PC-3 (cell line): Measurements from ENCODE around the gene B3GNT5. TPM values are rescaled to one million over a fixed set of nuclear protein-coding genes. Genes with fewer than 3 reads are reported as not detected.
A peak's percentile ranks its signal among the peaks of the same experiment; 100 is the strongest.

Experiments used
- ATAC-seq: fragments of 200-7000 bp; cut with Tn5 transposase; 2 replicates; pipeline ENCODE4 v1.9.1; 2020; ENCODE audit warnings: mild to moderate bottlenecking, moderate library complexity
- BruUV-seq: library from RNA; stranded (reverse); fragments of 400-500 nt; replicated peaks from 2 replicates; lab custom pipeline; 2021; lab: Mats Ljungman, UMichigan
- CTCF ChIA-PET: fragments of 300-600 bp; sonication (Branson Sonifier 250); formaldehyde crosslinking; loops from one replicate; lab custom pipeline; 2022; ENCODE audit warnings: antibody characterized with exemption; lab: Charles Lee
- POLR2A ChIA-PET: fragments of 300-600 bp; sonication (Branson Sonifier 250); formaldehyde crosslinking; loops from one replicate; lab custom pipeline; 2022; ENCODE audit warnings: antibody characterized with exemption; ENCODE audit not compliant: unreplicated experiment; lab: Charles Lee
- DNase-seq: peaks from one replicate; pipeline ENCODE4 v3.0.0-alpha.2; 2015
- H2AFZ ChIP-seq: fragments of 300-600 bp; sonication (generic); 2 replicates; pipeline ENCODE4 v1.6.0; 2016; ENCODE audit warnings: antibody characterized with exemption, low read length
- H3F3A ChIP-seq: fragments of 300-600 bp; sonication (generic); one replicate; pipeline ENCODE4 v1.6.0; 2017; ENCODE audit warnings: antibody characterized with exemption, low read length, control low read depth, mild to moderate bottlenecking; ENCODE audit not compliant: unreplicated experiment
- H3K27ac ChIP-seq: fragments of 300-600 bp; sonication (generic); 2 replicates; pipeline ENCODE4 v1.5.1; 2016; ENCODE audit warnings: mild to moderate bottlenecking, low read length
- H3K27me3 ChIP-seq: fragments of 300-600 bp; sonication (generic); 2 replicates; pipeline ENCODE4 v1.6.1; 2016; ENCODE audit warnings: low read length, mixed read lengths
- H3K36me3 ChIP-seq: fragments of 300-600 bp; sonication (generic); 2 replicates; pipeline ENCODE4 v1.6.1; 2016; ENCODE audit warnings: low read depth, mixed run types, low read length, mixed read lengths
- H3K4me1 ChIP-seq: fragments of 300-600 bp; sonication (generic); 2 replicates; pipeline ENCODE4 v1.5.1; 2016; ENCODE audit warnings: low read length; ENCODE audit not compliant: insufficient read depth
- H3K4me2 ChIP-seq: fragments of 300-600 bp; sonication (generic); 2 replicates; pipeline ENCODE4 v1.6.0; 2016; ENCODE audit warnings: low read length
- H3K4me3 ChIP-seq: fragments of 300-600 bp; sonication (generic); 2 replicates; pipeline ENCODE4 v1.5.1; 2016; ENCODE audit warnings: mild to moderate bottlenecking, low read length, mixed read lengths
- H3K79me2 ChIP-seq: fragments of 300-600 bp; sonication (generic); 2 replicates; pipeline ENCODE4 v1.6.1; 2017; ENCODE audit warnings: low read length, mixed read lengths
- H3K9ac ChIP-seq: fragments of 300-600 bp; sonication (generic); 2 replicates; pipeline ENCODE4 v1.6.0; 2016; ENCODE audit warnings: mild to moderate bottlenecking, low read length
- H3K9me2 ChIP-seq: fragments of 300-600 bp; sonication (generic); replicated peaks from 2 replicates; pipeline ENCODE4 v1.6.1; 2016; ENCODE audit warnings: mixed run types, low read length, mixed read lengths
- H3K9me3 ChIP-seq: fragments of 300-600 bp; sonication (generic); 2 replicates; pipeline ENCODE4 v1.6.1; 2016; ENCODE audit warnings: low read length, mixed read lengths
- H4K20me1 ChIP-seq: fragments of 300-600 bp; sonication (generic); 2 replicates; pipeline ENCODE4 v1.6.1; 2016; ENCODE audit warnings: low read length, mixed read lengths
- EZH2 ChIP-seq: fragments of 300-600 bp; sonication (generic); IDR thresholded peaks from one replicate; pipeline ENCODE4 v1.6.1; 2017; ENCODE audit warnings: antibody characterized with exemption, mild to moderate bottlenecking, low read length; ENCODE audit not compliant: unreplicated experiment
- EZH2phosphoT487 ChIP-seq: fragments of 300-600 bp; sonication (generic); IDR thresholded peaks from 2 replicates; pipeline ENCODE4 v1.6.1; 2018; ENCODE audit warnings: mild to moderate bottlenecking, antibody characterized with exemption, low read length, borderline replicate concordance
- intact Hi-C: fragments of 100-400 bp; cut with micrococcal nuclease; formaldehyde crosslinking; loops from 2 replicates; pipeline ENCODE4 v1.9.0; 2023
- total RNA-seq: library from RNA; depleted of rRNA; stranded (reverse); fragments of >200 nt; gene quantifications from 2 replicates; pipeline ENCODE4 v1.2.3, GENCODE V29; 2014
- TF ChIP-seq, protein P1 (sequence below): fragments of 300-600 bp; sonication (generic); conservative IDR thresholded peaks from 2 replicates; pipeline ENCODE4 v1.5.1; 2017; ENCODE audit warnings: antibody characterized with exemption, low read depth, mild to moderate bottlenecking, low read length

B3GNT5 gene
- total RNA-seq, 1 experiment from 2014 or later = 22.9 TPM

DNA sequence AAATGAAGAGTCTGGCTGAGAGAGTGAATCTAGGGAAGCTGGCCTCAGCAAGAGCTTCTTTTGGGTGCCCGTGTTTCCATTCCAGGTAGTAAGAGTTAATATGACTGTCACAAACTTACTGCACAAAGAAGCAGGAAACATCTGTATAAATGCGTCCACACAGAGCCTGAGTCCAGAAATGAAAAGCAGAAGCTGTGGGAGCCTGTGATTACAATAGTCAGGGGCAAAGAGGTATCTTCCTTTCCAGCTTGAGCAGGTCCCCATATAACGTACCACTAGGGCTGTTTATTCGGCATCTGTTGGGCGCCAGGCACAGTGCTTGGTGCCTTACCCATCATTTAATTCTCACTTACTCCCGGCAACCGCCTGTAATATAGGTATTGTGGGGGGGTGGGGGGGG, 40.5 kb upstream of the B3GNT5 start:
- Histone ChIP-seq H3K4me2 (no peak overlapping the region), H2AFZ (no peak overlapping the region), H3K9me2 (no peaks in the 10 kb centered on the region), H3K36me3 (no peaks in the 10 kb centered on the region), H3K27me3 (no peaks in the 10 kb centered on the region), H3K4me1 (peaks cover 15% of the 10 kb centered on the region), H3K9me3 (no peaks in the 10 kb centered on the region), H3K79me2 (no peaks in the 10 kb centered on the region), H3K4me3 (no peak overlapping the region), H4K20me1 (no peaks in the 10 kb centered on the region), H3K27ac (no peak overlapping the region), H3K9ac (no peak overlapping the region), H3F3A (no peaks in the 10 kb centered on the region)
- DNase-seq = no peak
- no peak for ATAC-seq
- intact Hi-C loops = no loop called here
- POLR2A ChIA-PET = interaction anchor here (0.5 kb wide), 1 partner anchor 992 kb away, joined by 12 read pairs; no protein-coding TSS in a partner anchor
- CTCF ChIA-PET = no interaction called here
- BruUV-seq = no TSS peak
- TF ChIP-seq EZH2 (no peak), EZH2phosphoT487 (no peak)
- TF ChIP-seq, protein P1, sequence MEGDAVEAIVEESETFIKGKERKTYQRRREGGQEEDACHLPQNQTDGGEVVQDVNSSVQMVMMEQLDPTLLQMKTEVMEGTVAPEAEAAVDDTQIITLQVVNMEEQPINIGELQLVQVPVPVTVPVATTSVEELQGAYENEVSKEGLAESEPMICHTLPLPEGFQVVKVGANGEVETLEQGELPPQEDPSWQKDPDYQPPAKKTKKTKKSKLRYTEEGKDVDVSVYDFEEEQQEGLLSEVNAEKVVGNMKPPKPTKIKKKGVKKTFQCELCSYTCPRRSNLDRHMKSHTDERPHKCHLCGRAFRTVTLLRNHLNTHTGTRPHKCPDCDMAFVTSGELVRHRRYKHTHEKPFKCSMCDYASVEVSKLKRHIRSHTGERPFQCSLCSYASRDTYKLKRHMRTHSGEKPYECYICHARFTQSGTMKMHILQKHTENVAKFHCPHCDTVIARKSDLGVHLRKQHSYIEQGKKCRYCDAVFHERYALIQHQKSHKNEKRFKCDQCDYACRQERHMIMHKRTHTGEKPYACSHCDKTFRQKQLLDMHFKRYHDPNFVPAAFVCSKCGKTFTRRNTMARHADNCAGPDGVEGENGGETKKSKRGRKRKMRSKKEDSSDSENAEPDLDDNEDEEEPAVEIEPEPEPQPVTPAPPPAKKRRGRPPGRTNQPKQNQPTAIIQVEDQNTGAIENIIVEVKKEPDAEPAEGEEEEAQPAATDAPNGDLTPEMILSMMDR = no peak

DNA sequence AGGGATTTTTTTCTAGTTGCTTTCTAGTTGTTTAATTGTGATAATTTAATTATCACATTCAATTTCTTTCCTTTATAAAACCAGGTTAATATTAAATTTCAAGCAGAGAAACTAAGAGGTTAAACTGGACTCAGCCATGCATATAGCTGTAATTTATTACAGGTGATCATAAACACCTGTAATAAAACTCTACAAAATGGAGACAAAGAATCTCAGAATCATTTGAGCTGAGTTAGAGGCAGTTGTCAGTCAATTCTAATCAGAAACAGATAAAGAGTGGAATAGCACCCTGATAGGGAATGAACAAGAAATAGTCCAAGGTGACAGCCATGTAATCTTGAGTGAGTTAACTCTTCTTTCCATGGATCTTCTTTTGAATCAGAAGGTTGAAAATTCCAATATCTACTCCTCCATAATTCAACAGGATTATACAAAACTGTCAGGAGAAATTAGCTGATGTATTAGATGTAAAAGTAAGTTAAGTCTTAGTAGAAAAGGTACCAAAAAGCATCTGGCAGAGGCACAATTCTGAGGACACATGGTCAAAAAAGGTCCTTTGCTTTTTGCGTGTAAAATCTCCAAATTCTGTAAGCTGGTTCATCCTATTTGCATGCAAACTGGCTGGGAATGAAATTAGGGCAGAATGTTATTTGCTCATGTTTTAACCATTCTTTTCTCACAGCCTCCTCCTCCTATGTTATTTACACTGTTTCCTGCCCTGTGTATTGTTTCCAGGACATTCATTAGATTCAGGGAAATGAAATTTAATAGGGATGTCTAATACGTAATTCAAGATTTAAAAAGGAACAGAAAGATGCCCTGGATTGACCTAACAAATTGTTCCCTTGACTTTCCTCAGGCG, 39.4 kb upstream of the B3GNT5 start:
- H3K9me2 ChIP-seq = no peaks in the 10 kb centered on the region
- no peaks in the 10 kb centered on the region for H3K27me3 ChIP-seq
- TF ChIP-seq, protein P1 = no peak
- TF ChIP-seq EZH2 (no peak), EZH2phosphoT487 (no peak)
- H3K36me3 ChIP-seq = no peaks in the 10 kb centered on the region
- ATAC-seq (peak; percentile 49), DNase-seq (no peak)
- no peak overlapping the region for H3K4me3 ChIP-seq
- H3K9ac ChIP-seq = no peak overlapping the region
- H3K27ac ChIP-seq = no peak overlapping the region
- H3K4me1 ChIP-seq = peaks cover 15% of the 10 kb centered on the region
- ChIA-PET CTCF (no interaction called here), POLR2A (no interaction called here)
- no TSS peak for BruUV-seq
- H3K4me2 ChIP-seq = no peak overlapping the region
- H4K20me1 ChIP-seq = no peaks in the 10 kb centered on the region
- no peaks in the 10 kb centered on the region for H3K9me3 ChIP-seq
- H3F3A ChIP-seq = no peaks in the 10 kb centered on the region
- H2AFZ ChIP-seq = no peak overlapping the region
- H3K79me2 ChIP-seq = no peaks in the 10 kb centered on the region
- intact Hi-C loops = no loop called here

DNA sequence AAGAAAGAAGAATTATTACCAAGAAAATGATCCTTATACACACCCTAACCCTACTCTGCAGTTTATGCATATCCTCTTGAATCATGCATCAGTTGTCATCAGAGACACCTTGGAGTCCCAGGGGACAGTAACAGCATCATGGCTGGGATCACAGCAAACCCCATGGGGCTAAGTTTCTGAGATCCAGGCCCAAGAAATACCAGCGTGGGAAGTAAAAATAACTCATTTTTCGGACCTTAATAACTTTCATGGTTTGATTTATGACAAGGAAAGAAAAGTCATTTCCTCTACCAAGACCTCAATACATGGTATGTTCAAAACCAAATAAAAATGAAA, 38.8 kb upstream of the B3GNT5 start:
- Histone ChIP-seq H3K4me3 (no peak overlapping the region), H3K4me2 (no peak overlapping the region), H2AFZ (no peak overlapping the region), H3K4me1 (peaks cover 15% of the 10 kb centered on the region), H3F3A (no peaks in the 10 kb centered on the region), H3K9me2 (no peaks in the 10 kb centered on the region), H4K20me1 (no peaks in the 10 kb centered on the region), H3K27me3 (no peaks in the 10 kb centered on the region), H3K36me3 (no peaks in the 10 kb centered on the region), H3K79me2 (no peaks in the 10 kb centered on the region), H3K9me3 (no peaks in the 10 kb centered on the region), H3K27ac (no peak overlapping the region), H3K9ac (no peak overlapping the region)
- CTCF ChIA-PET = no interaction called here
- intact Hi-C loops = no loop called here
- ATAC-seq = peak; percentile 16; the same call in 1 of the 2 replicates
- TF ChIP-seq, protein P1 = no peak
- TF ChIP-seq EZH2phosphoT487 (no peak), EZH2 (no peak)
- POLR2A ChIA-PET = no interaction called here
- no TSS peak for BruUV-seq
- DNase-seq = no peak
